Neural progenitor cell (in vitro differentiated cells): ENCODE results near the gene FHL3. TPM values are rescaled to one million over a fixed set of nuclear protein-coding genes. Genes with fewer than 3 reads are reported as not detected.
"Not testable (repeated sequence)": the region's sequence is repeated elsewhere in the genome, so short reads cannot be mapped to it uniquely, and the experiment has no call there.

Experiments
- DNase-seq: peaks from one replicate; pipeline ENCODE4 v3.0.0-alpha.2; 2016; ENCODE audit warnings: low spot score
- H2AFZ ChIP-seq: fragments of 200-600 bp; sonication (generic); replicated peaks from 2 replicates; pipeline ENCODE4 v1.6.1; 2016; ENCODE audit warnings: antibody characterized with exemption
- H3F3A ChIP-seq: fragments of 200-600 bp; sonication (generic); 2 replicates; pipeline ENCODE4 v1.6.1; 2016; ENCODE audit warnings: antibody characterized with exemption, low read depth
- H3K27ac ChIP-seq: fragments of 200-600 bp; sonication (generic); 2 replicates; pipeline ENCODE4 v1.5.1; 2016; ENCODE audit warnings: mild to moderate bottlenecking
- H3K27me3 ChIP-seq: fragments of 200-600 bp; sonication (generic); 2 replicates; pipeline ENCODE4 v1.6.1; 2016; ENCODE audit warnings: mild to moderate bottlenecking, moderate library complexity
- H3K36me3 ChIP-seq: fragments of 200-600 bp; sonication (generic); 2 replicates; pipeline ENCODE4 v1.5.1; 2016
- H3K4me1 ChIP-seq: fragments of 200-600 bp; sonication (generic); 2 replicates; pipeline ENCODE4 v1.6.1; 2016; ENCODE audit warnings: mixed run types
- H3K4me2 ChIP-seq: fragments of 200-600 bp; sonication (generic); 2 replicates; pipeline ENCODE4 v1.6.1; 2016
- H3K4me3 ChIP-seq: fragments of 200-600 bp; sonication (generic); 2 replicates; pipeline ENCODE4 v1.5.1; 2016
- H3K79me2 ChIP-seq: fragments of 200-600 bp; sonication (generic); 2 replicates; pipeline ENCODE4 v1.6.1; 2016; ENCODE audit warnings: low read depth
- H3K9ac ChIP-seq: fragments of 200-600 bp; sonication (generic); 2 replicates; pipeline ENCODE4 v1.6.1; 2016
- H3K9me3 ChIP-seq: fragments of 200-600 bp; sonication (generic); 2 replicates; pipeline ENCODE4 v1.5.1; 2016; ENCODE audit warnings: low read depth
- H4K20me1 ChIP-seq: fragments of 200-600 bp; sonication (generic); 2 replicates; pipeline ENCODE4 v1.6.1; 2016; ENCODE audit warnings: low read depth
- H3K27ac Mint-ChIP-seq: 3 replicates; pipeline ENCODE4 v1.8.0; 2021; ENCODE audit warnings: mixed read lengths
- H3K27me3 Mint-ChIP-seq: 2 replicates; pipeline ENCODE4 v1.8.0; 2022; ENCODE audit warnings: low read depth, mild to moderate bottlenecking, inconsistent platforms, moderate library complexity, mixed read lengths; ENCODE audit not compliant: insufficient read depth
- H3K36me3 Mint-ChIP-seq: 3 replicates; pipeline ENCODE4 v1.8.0; 2021; ENCODE audit warnings: mixed read lengths
- H3K4me1 Mint-ChIP-seq: 3 replicates; pipeline ENCODE4 v1.8.0; 2021; ENCODE audit warnings: mixed read lengths
- H3K4me3 Mint-ChIP-seq: 3 replicates; pipeline ENCODE4 v1.8.0; 2021; ENCODE audit warnings: mild to moderate bottlenecking, moderate library complexity, mixed read lengths
- H3K9me3 Mint-ChIP-seq: 3 replicates; pipeline ENCODE4 v1.8.0; 2020; ENCODE audit warnings: mixed read lengths
- CTCF ChIP-seq: fragments of 200-600 bp; sonication (generic); IDR thresholded peaks from 2 replicates; pipeline ENCODE4 v1.5.1; 2017; ENCODE audit warnings: antibody characterized with exemption, mild to moderate bottlenecking
- EZH2 ChIP-seq: fragments of 200-600 bp; sonication (generic); IDR thresholded peaks from 2 replicates; pipeline ENCODE4 v1.6.1; 2017; ENCODE audit warnings: antibody characterized with exemption, mild to moderate bottlenecking, moderate library complexity
- EZH2phosphoT487 ChIP-seq: fragments of 200-600 bp; sonication (generic); IDR thresholded peaks from 2 replicates; pipeline ENCODE4 v1.6.1; 2017; ENCODE audit warnings: antibody characterized with exemption
- total RNA-seq: library from RNA; depleted of rRNA; stranded (reverse); fragments of >200 nt; gene quantifications from 2 replicates; pipeline ENCODE4 v1.2.3, GENCODE V29; 2015; ENCODE audit warnings: low replicate concordance

The FHL3 gene
- total RNA-seq, 1 donor from 2014 or later: 8.1 TPM

GRCh38 chr1:37987679-37988078 is 17.6 kb downstream of the FHL3 start:
- peaks cover 30% of the 10 kb centered on the region for H3K79me2 ChIP-seq
- peaks cover 10% of the 10 kb centered on the region for H4K20me1 ChIP-seq
- H3K36me3 ChIP-seq: peaks cover 7% of the 10 kb centered on the region
- H3K9me3 ChIP-seq: no peaks in the 10 kb centered on the region
- Mint-ChIP-seq H3K27ac (no peak overlapping the region), H3K27me3 (peaks cover 5% of the 10 kb centered on the region), H3K36me3 (peaks cover 14% of the 10 kb centered on the region), H3K4me1 (peaks cover 15% of the 10 kb centered on the region), H3K9me3 (no peaks in the 10 kb centered on the region), H3K4me3 (no peak overlapping the region)
- no peak overlapping the region for H3K4me3 ChIP-seq
- no peak for TF ChIP-seq EZH2phosphoT487
- no peak for TF ChIP-seq EZH2
- H3K27ac ChIP-seq: no peak overlapping the region
- H3K4me2 ChIP-seq: no peak overlapping the region
- peaks cover 18% of the 10 kb centered on the region for H3F3A ChIP-seq
- no peak overlapping the region for H2AFZ ChIP-seq
- no peaks in the 10 kb centered on the region for H3K27me3 ChIP-seq
- no peak overlapping the region for H3K9ac ChIP-seq
- H3K4me1 ChIP-seq: peaks cover 8% of the 10 kb centered on the region
- no peak for DNase-seq

- H3K9ac ChIP-seq: no peak overlapping the region
- H3F3A ChIP-seq: peaks cover 12% of the 10 kb centered on the region
- DNase-seq: no peak
- H3K27me3 ChIP-seq: no peaks in the 10 kb centered on the region
- H3K9me3 Mint-ChIP-seq: no peaks in the 10 kb centered on the region
- H3K79me2 ChIP-seq: peaks cover 18% of the 10 kb centered on the region
- no peak overlapping the region for H3K4me3 ChIP-seq
- H3K4me1 Mint-ChIP-seq: peaks cover 8% of the 10 kb centered on the region
- H3K4me2 ChIP-seq: no peak overlapping the region
- H3K36me3 ChIP-seq: peaks cover 16% of the 10 kb centered on the region
- no peak overlapping the region for H3K27ac Mint-ChIP-seq
- H3K9me3 ChIP-seq: no peaks in the 10 kb centered on the region
- peaks cover 4% of the 10 kb centered on the region for H3K4me1 ChIP-seq
- peaks cover 35% of the 10 kb centered on the region for H3K36me3 Mint-ChIP-seq
- TF ChIP-seq CTCF (no peak), EZH2 (no peak), EZH2phosphoT487 (no peak)
- H2AFZ ChIP-seq: no peak overlapping the region
- peaks cover 10% of the 10 kb centered on the region for H4K20me1 ChIP-seq
- no peaks in the 10 kb centered on the region for H3K27me3 Mint-ChIP-seq
- H3K27ac ChIP-seq: no peak overlapping the region
- H3K4me3 Mint-ChIP-seq: no peak overlapping the region
Measured at GRCh38 chr1:37983546-37983945, 21.8 kb downstream of the FHL3 start.

GRCh38 chr1:37978541-37978940 is 26.8 kb downstream of the FHL3 start:
- no peak overlapping the region for H3K27ac ChIP-seq
- H3K9ac ChIP-seq: no peak overlapping the region
- no peak overlapping the region for H3K4me3 ChIP-seq
- no peak for DNase-seq
- no peaks in the 10 kb centered on the region for H3K27me3 ChIP-seq
- Mint-ChIP-seq H3K27me3 (no peaks in the 10 kb centered on the region), H3K4me1 (no peaks in the 10 kb centered on the region), H3K36me3 (peaks cover 39% of the 10 kb centered on the region), H3K4me3 (no peak overlapping the region), H3K9me3 (no peaks in the 10 kb centered on the region), H3K27ac (no peak overlapping the region)
- no peak overlapping the region for H2AFZ ChIP-seq
- H3K4me1 ChIP-seq: no peaks in the 10 kb centered on the region
- H3F3A ChIP-seq: peaks cover 16% of the 10 kb centered on the region
- peaks cover 19% of the 10 kb centered on the region for H3K36me3 ChIP-seq
- H3K9me3 ChIP-seq: no peaks in the 10 kb centered on the region
- H4K20me1 ChIP-seq: peaks cover 4% of the 10 kb centered on the region
- H3K4me2 ChIP-seq: no peak overlapping the region
- H3K79me2 ChIP-seq: peaks cover 11% of the 10 kb centered on the region
- no peak for TF ChIP-seq EZH2

- not testable (repeated sequence) for H3K9me3 Mint-ChIP-seq, H3K4me3 Mint-ChIP-seq, H3K9ac ChIP-seq, H2AFZ ChIP-seq, H3K27ac Mint-ChIP-seq, H3K4me1 ChIP-seq, H3K9me3 ChIP-seq, H4K20me1 ChIP-seq, H3K4me2 ChIP-seq, H3K27ac ChIP-seq, H3K4me3 ChIP-seq, H3K27me3 Mint-ChIP-seq, H3K4me1 Mint-ChIP-seq, H3K27me3 ChIP-seq
- peak; percentile 73 for TF ChIP-seq CTCF
- H3K36me3 ChIP-seq: peaks cover 13% of the 10 kb centered on the region
- H3K79me2 ChIP-seq: peaks cover 29% of the 10 kb centered on the region
- H3F3A ChIP-seq: peaks cover 16% of the 10 kb centered on the region
- H3K36me3 Mint-ChIP-seq: peaks cover 45% of the 10 kb centered on the region
- DNase-seq: peak; percentile 69
Measured at GRCh38 chr1:37975083-37975482, 30.2 kb downstream of the FHL3 start.
